GM10266 (cell line): ENCODE measurements around the gene HRH2.

Experiments used
- DNase-seq: peaks from one replicate; pipeline ENCODE4 v3.0.0; 2012; ENCODE audit errors: extremely low spot score
- CTCF ChIP-seq: IDR thresholded peaks from 2 replicates; pipeline ENCODE4 v1.5.1; 2012; ENCODE audit warnings: mild to moderate bottlenecking, low read depth; ENCODE audit not compliant: control insufficient read depth, insufficient read depth; ENCODE audit errors: missing control alignments

HRH2 gene

GRCh38 chr5:175728885-175729828, 71.3 kb downstream of the HRH2 start:
- DNase-seq = no peak
- no peak for TF ChIP-seq CTCF

- TF ChIP-seq CTCF = peak; percentile 95
Observed at GRCh38 chr5:175729829-175730277, 72.0 kb downstream of the HRH2 start.

GRCh38 chr5:175731172-175731571, 73.3 kb downstream of the HRH2 start:
- no peak for TF ChIP-seq CTCF
- no peak for DNase-seq

More at GRCh38 chr5:175729829-175730277, 72.0 kb downstream of the HRH2 start:
- peak; percentile 82 for DNase-seq

GRCh38 chr5:175731756-175732465, 74.0 kb downstream of the HRH2 start:
- no peak for TF ChIP-seq CTCF
- no peak for DNase-seq

GRCh38 chr5:175733017-175733416, 75.1 kb downstream of the HRH2 start:
- DNase-seq = no peak
- TF ChIP-seq CTCF = no peak

GRCh38 chr5:175734016-175734415, 76.1 kb downstream of the HRH2 start:
- no peak for TF ChIP-seq CTCF
- DNase-seq = no peak
